Colonic mucosa (tissue), 4 donors: Measurements from ENCODE around the gene TFE3. TPM values are rescaled to one million over a fixed set of nuclear protein-coding genes. Genes with fewer than 3 reads are reported as not detected.
A peak's percentile ranks its signal among the peaks of the same experiment; 100 is the strongest.

Experiments used
- DNase-seq: peaks from one replicate; pipeline ENCODE4 v3.0.0-alpha.2; 2020
- H3K27ac ChIP-seq: fragments of 200-600 bp; one replicate; pipeline ENCODE4 v1.8.0; 2021
- H3K27me3 ChIP-seq: fragments of 200-600 bp; one replicate; pipeline ENCODE4 v1.8.0; 2021
- H3K36me3 ChIP-seq: fragments of 200-600 bp; one replicate; pipeline ENCODE4 v1.8.0; 2021
- H3K4me1 ChIP-seq: fragments of 200-600 bp; one replicate; pipeline ENCODE4 v1.8.0; 2021; ENCODE audit warnings: mild to moderate bottlenecking
- H3K4me3 ChIP-seq: fragments of 200-600 bp; one replicate; pipeline ENCODE4 v1.8.0; 2021
- H3K9ac ChIP-seq, 2 donors: one replicate each; pipeline ENCODE4 v1.7.0; 2013; ENCODE audit warnings: control low read depth in 2 of 2, low read depth in 2 of 2, low read length in 2 of 2
- H3K9me3 ChIP-seq: fragments of 200-600 bp; one replicate; pipeline ENCODE4 v1.8.0; 2021
- CTCF ChIP-seq: fragments of 200-600 bp; IDR thresholded peaks from one replicate; pipeline ENCODE4 v1.8.0; 2022; ENCODE audit warnings: antibody characterized with exemption, mild to moderate bottlenecking
- intact Hi-C: fragments of 100-400 bp; cut with DNase I; formaldehyde crosslinking; loops from one replicate; pipeline ENCODE4 v1.14.1; 2022
- total RNA-seq, 2 donors: library from RNA; stranded (reverse); fragmentation: NEBNext Ultra II Directional in 1 of 2; extraction: Animal tissue kit (Norgen Biotek cat#: 25700) in 1 of 2; gene quantifications; one replicate each; pipeline ENCODE4 v1.2.1, GENCODE V29; 2021
- donor health status: healthy.
- donor health status: DM: no; HTN: no; CAD: no.
- donor health status: DM: no; HTN: no; CAD: no.

The TFE3 gene
- total RNA-seq, 2 donors from 2014 or later: 22.4 to 28.5 TPM

- Histone ChIP-seq H3K9me3 (no peaks in the 10 kb centered on the region), H3K9ac (peak overlapping the region in 1 of 2 donors; percentile 61), H3K4me1 (no peaks in the 10 kb centered on the region), H3K36me3 (peaks cover 2% of the 10 kb centered on the region), H3K4me3 (peak overlapping the region; percentile 10), H3K27me3 (no peaks in the 10 kb centered on the region), H3K27ac (peak overlapping the region; percentile 74)
- no peak for TF ChIP-seq CTCF
- intact Hi-C loops: no loop called here
- DNase-seq: no peak
Observed at GRCh38 chrX:49043987-49044281, 777 bp upstream of the TFE3 start.

- Histone ChIP-seq H3K36me3 (peaks cover 5% of the 10 kb centered on the region), H3K4me3 (peak overlapping the region; percentile 67), H3K9me3 (no peaks in the 10 kb centered on the region), H3K27ac (peak overlapping the region; percentile 90), H3K4me1 (no peaks in the 10 kb centered on the region), H3K27me3 (no peaks in the 10 kb centered on the region), H3K9ac (peak overlapping the region; percentile 75 to 90)
- DNase-seq: no peak
- TF ChIP-seq CTCF: no peak
- intact Hi-C loops: no loop called here
Observed at GRCh38 chrX:49042581-49043219, 457 bp downstream of the TFE3 start.

GRCh38 chrX:49041744-49042580 lies 1.2 kb downstream of the TFE3 start:
- no peaks in the 10 kb centered on the region for H3K9me3 ChIP-seq
- peak overlapping the region; percentile 67 for H3K4me3 ChIP-seq
- peak overlapping the region; percentile 75 to 90 for H3K9ac ChIP-seq
- H3K27me3 ChIP-seq: no peaks in the 10 kb centered on the region
- no peak for TF ChIP-seq CTCF
- peaks cover 5% of the 10 kb centered on the region for H3K36me3 ChIP-seq
- intact Hi-C loops: no loop called here
- H3K4me1 ChIP-seq: no peaks in the 10 kb centered on the region
- peak overlapping the region; percentile 90 for H3K27ac ChIP-seq
- no peak for DNase-seq

DNA sequence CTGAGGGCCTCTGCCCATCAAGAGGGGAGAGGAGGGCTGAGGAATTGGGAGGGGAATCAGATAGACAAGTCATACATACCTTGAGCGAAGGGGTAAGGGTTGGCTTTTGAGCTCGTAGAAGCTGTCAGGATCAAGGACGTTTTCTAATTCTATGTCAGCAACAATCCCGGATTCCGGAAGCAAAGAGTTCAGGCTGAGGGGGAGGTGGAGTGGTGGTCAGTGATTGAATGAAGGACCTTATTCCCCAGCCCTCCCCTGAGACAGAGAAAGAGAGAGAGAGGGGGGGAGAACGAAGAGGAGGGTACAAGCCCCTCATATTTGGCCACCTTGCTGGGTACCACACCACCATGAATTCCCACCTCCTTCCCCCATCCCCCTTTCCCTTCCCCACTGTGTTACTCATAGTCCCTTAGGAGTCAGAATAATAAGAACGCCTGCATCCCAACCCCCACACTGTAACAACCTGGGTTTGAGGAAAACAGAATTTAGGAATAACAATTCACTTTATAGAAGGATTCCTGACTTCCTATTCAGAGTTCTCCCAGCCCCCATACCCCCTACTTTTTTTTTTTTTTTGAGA lies 2.7 kb downstream of the TFE3 start:
- Histone ChIP-seq H3K4me3 (no peak overlapping the region), H3K36me3 (peaks cover 5% of the 10 kb centered on the region), H3K9me3 (no peaks in the 10 kb centered on the region), H3K9ac (peak overlapping the region in 1 of 2 donors; percentile 24), H3K27me3 (no peaks in the 10 kb centered on the region), H3K4me1 (no peaks in the 10 kb centered on the region), H3K27ac (peak overlapping the region; percentile 63)
- no peak for TF ChIP-seq CTCF
- no peak for DNase-seq
- intact Hi-C loops: no loop called here

DNA sequence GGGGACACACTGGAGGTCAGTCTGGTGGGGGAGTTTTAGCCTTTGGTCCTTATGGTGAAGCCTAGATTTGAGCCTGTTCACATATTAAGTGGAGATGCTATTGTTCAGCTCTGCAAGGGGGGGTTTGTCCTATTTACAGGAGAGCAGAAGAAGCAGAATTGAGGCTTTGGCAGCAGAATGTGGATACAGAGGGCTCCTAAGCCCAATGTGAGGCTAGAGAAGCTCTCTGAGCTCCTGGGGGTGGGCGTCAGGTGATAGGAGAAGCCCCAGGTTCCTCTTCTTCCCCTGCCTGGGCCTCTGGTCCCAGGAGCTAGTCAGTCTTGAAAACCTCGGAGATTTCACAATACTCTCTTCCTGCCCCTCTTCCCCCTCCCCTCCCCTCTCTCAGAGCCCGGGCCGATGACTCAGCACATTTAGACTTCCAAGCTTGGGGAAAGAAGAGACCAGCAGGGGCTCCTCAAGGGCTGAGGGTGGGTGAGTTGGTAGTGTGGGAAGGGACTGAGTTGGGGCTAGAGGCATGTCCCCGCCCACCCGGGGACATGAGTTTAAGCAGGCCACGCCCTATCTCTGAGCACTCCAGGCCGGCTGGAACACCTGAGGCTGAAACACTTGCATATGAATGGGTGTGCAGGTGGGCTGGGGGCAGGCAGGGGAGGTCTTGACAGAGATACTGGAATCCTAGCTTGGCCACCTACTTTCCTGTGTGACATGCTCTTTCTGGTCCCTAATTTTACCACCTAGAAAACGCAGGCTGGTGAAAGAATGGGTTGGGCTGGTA lies 3.4 kb downstream of the TFE3 start:
- H3K27me3 ChIP-seq: no peaks in the 10 kb centered on the region
- H3K4me1 ChIP-seq: no peaks in the 10 kb centered on the region
- peak overlapping the region; percentile 63 for H3K27ac ChIP-seq
- H3K9ac ChIP-seq: peak overlapping the region in 1 of 2 donors; percentile 24
- peaks cover 5% of the 10 kb centered on the region for H3K36me3 ChIP-seq
- no peak overlapping the region for H3K4me3 ChIP-seq
- intact Hi-C loops: loop anchor here (5.0 kb wide), 1 partner anchor 67 kb away; the partner anchor contains the start of gene KCND1
- H3K9me3 ChIP-seq: no peaks in the 10 kb centered on the region
- DNase-seq: peak; percentile 52
- TF ChIP-seq CTCF: no peak
